ENCODE results near the gene VDAC1.

VDAC1 gene

GRCh38 chr5:134004626-134005416 lies at the start of gene VDAC1:
Gene VDAC1, minus strand, starts transcription at chr5:134004975. Its CDS starts 11,963 bp downstream, at chr5:133993012.
- DNase-seq (ENCODE audit: low spot score) = peak; percentile 98
- TF ChIP-seq CTCF (IDR thresholded peaks at IDR 0.05; ENCODE audit: extremely low read depth, missing control alignments) = no peak

- no peak for TF ChIP-seq CTCF (IDR thresholded peaks at IDR 0.05; ENCODE audit: extremely low read depth, missing control alignments)
- DNase-seq (ENCODE audit: low spot score) = no peak
Measured at GRCh38 chr5:134053840-134054338, 49.1 kb upstream of the VDAC1 start.

GRCh38 chr5:134053314-134053839 lies 48.6 kb upstream of the VDAC1 start:
- no peak for DNase-seq (ENCODE audit: low spot score)
- TF ChIP-seq CTCF (IDR thresholded peaks at IDR 0.05; ENCODE audit: extremely low read depth, missing control alignments) = no peak

- no peak for TF ChIP-seq CTCF (IDR thresholded peaks at IDR 0.05; ENCODE audit: extremely low read depth, missing control alignments)
- no peak for DNase-seq (ENCODE audit: low spot score)
Measured at GRCh38 chr5:134051305-134051704, 46.5 kb upstream of the VDAC1 start.

GRCh38 chr5:134048864-134049263 lies 44.1 kb upstream of the VDAC1 start:
- no peak for TF ChIP-seq CTCF (IDR thresholded peaks at IDR 0.05; ENCODE audit: extremely low read depth, missing control alignments)
- DNase-seq (ENCODE audit: low spot score) = no peak

GRCh38 chr5:134047687-134048056 lies 42.9 kb upstream of the VDAC1 start:
- no peak for DNase-seq (ENCODE audit: low spot score)
- TF ChIP-seq CTCF (IDR thresholded peaks at IDR 0.05; ENCODE audit: extremely low read depth, missing control alignments) = no peak

Measured in GM20000 (cell line).